SK-N-SH treated with all-trans-retinoic acid at 6 μM for 48 hours (cell line): ENCODE results near the gene SPRED3.

ENCODE experiments used
- ARNTL ChIP-seq: fragments of 450-650 bp; formaldehyde crosslinking; IDR thresholded peaks from 2 replicates; pipeline ENCODE4 v1.5.0; 2020; ENCODE audit warnings: low read depth, mild to moderate bottlenecking, moderate library complexity, borderline replicate concordance
- PATZ1 ChIP-seq: fragments of 250-450 bp; sonication (Bioruptor Pico); IDR thresholded peaks from 2 replicates; pipeline ENCODE4 v1.8.0; 2020; ENCODE audit warnings: mild to moderate bottlenecking, moderate library complexity, borderline replicate concordance
- RARB ChIP-seq: fragments of 250-450 bp; sonication (Bioruptor Pico); IDR thresholded peaks from 2 replicates; pipeline ENCODE4 v1.8.0; 2021; ENCODE audit warnings: mild to moderate bottlenecking, moderate library complexity
- ZC3H10 ChIP-seq: fragments of 250-450 bp; sonication (Bioruptor Pico); IDR thresholded peaks from 2 replicates; pipeline ENCODE4 v1.5.1; 2021; ENCODE audit warnings: mild to moderate bottlenecking, moderate library complexity
- ZFP3 ChIP-seq: fragments of 250-450 bp; sonication (Bioruptor Pico); IDR thresholded peaks from 2 replicates; pipeline ENCODE4 v1.5.0; 2020; ENCODE audit warnings: mild to moderate bottlenecking, moderate library complexity
- ZNF565 ChIP-seq: fragments of 450-650 bp; formaldehyde crosslinking; conservative IDR thresholded peaks from 2 replicates; pipeline ENCODE4 v1.5.0; 2020; ENCODE audit warnings: low read depth, mild to moderate bottlenecking, moderate library complexity
- ZNF70 ChIP-seq: fragments of 450-650 bp; formaldehyde crosslinking; IDR thresholded peaks from 2 replicates; pipeline ENCODE4 v1.5.0; 2020; ENCODE audit warnings: mild to moderate bottlenecking, moderate library complexity

GRCh38 chr19:38402967-38403674 lies 14.6 kb downstream of the SPRED3 start, which contains the start of gene FAM98C:
- no peak for TF ChIP-seq ARNTL (CRISPR knock-in tag)
- no peak for TF ChIP-seq ZC3H10 (CRISPR knock-in tag)
- no peak for TF ChIP-seq RARB (CRISPR knock-in tag)
- TF ChIP-seq ZNF70 (CRISPR knock-in tag): no peak
- TF ChIP-seq PATZ1 (CRISPR knock-in tag): 0 out of 2 replicates have a peak, but pooled peaks have one; percentile 29
- 0 out of 2 replicates have a peak, but pooled peaks have one; percentile 38 for TF ChIP-seq ZFP3
- no peak for TF ChIP-seq ZNF565 (CRISPR knock-in tag)
